Activated CD4-positive, alpha-beta T cell treated with anti-CD3 and anti-CD28 coated beads for 24 hours (primary cell): Measurements from ENCODE around the gene SLC4A4.
"Not testable (repeated sequence)": the region's sequence is repeated elsewhere in the genome, so short reads cannot be mapped to it uniquely, and the experiment has no call there.

Experiments
- DNase-seq, 2 donors: peaks; one replicate each; pipeline ENCODE4 v3.0.0-alpha.2; 2020; ENCODE audit warnings: low read depth in 2 of 2

SLC4A4 gene

GRCh38 chr4:71408961-71409360 lies 70.1 kb downstream of the SLC4A4 start:
- not testable (repeated sequence) for DNase-seq

GRCh38 chr4:71411981-71412380 lies 73.2 kb downstream of the SLC4A4 start:
- no peak for DNase-seq

- DNase-seq = no peak
Observed at GRCh38 chr4:71415491-71415890, 76.7 kb downstream of the SLC4A4 start.

GRCh38 chr4:71417150-71417549 lies 78.3 kb downstream of the SLC4A4 start:
- DNase-seq = no peak

GRCh38 chr4:71426381-71427042 lies 87.7 kb downstream of the SLC4A4 start:
- DNase-seq = no peak

- no peak for DNase-seq
Observed at GRCh38 chr4:71429106-71429505, 90.3 kb downstream of the SLC4A4 start.

GRCh38 chr4:71429962-71430361 lies 91.1 kb downstream of the SLC4A4 start:
- no peak for DNase-seq

- no peak for DNase-seq
Observed at GRCh38 chr4:71430609-71431008, 91.8 kb downstream of the SLC4A4 start.

GRCh38 chr4:71440612-71441011 lies 101.8 kb downstream of the SLC4A4 start:
- no peak for DNase-seq

- no peak for DNase-seq
Observed at GRCh38 chr4:71441186-71442169, 102.7 kb downstream of the SLC4A4 start.

- no peak for DNase-seq
Observed at GRCh38 chr4:71442336-71442735, 103.5 kb downstream of the SLC4A4 start.

- DNase-seq = no peak
Observed at GRCh38 chr4:71444395-71444794, 105.6 kb downstream of the SLC4A4 start.

GRCh38 chr4:71445811-71446210 lies 107.0 kb downstream of the SLC4A4 start:
- no peak for DNase-seq

GRCh38 chr4:71446479-71447081 lies 107.8 kb downstream of the SLC4A4 start:
- DNase-seq = no peak

- no peak for DNase-seq
Observed at GRCh38 chr4:71449040-71449439, 110.2 kb downstream of the SLC4A4 start.

GRCh38 chr4:71449878-71450277 lies 111.1 kb downstream of the SLC4A4 start:
- DNase-seq = no peak

- DNase-seq = no peak
Observed at GRCh38 chr4:71453531-71453930, 114.7 kb downstream of the SLC4A4 start.

- no peak for DNase-seq
Observed at GRCh38 chr4:71456841-71457240, 118.0 kb downstream of the SLC4A4 start.

GRCh38 chr4:71460371-71460770 lies 121.6 kb downstream of the SLC4A4 start:
- no peak for DNase-seq

GRCh38 chr4:71461422-71461821 lies 122.6 kb downstream of the SLC4A4 start:
- no peak for DNase-seq

GRCh38 chr4:71466775-71467174 lies 128.0 kb downstream of the SLC4A4 start:
- no peak for DNase-seq

GRCh38 chr4:71468116-71468710 lies 129.4 kb downstream of the SLC4A4 start:
- no peak for DNase-seq
